Measurements from ENCODE around the gene DISC1.
"Not testable (repeated sequence)": the region's sequence is repeated elsewhere in the genome, so short reads cannot be mapped to it uniquely, and the experiment has no call there.

DISC1 gene

GRCh38 chr1:231728987-231729386, 102.4 kb downstream of the DISC1 start:
- not testable (repeated sequence) for DNase-seq (ENCODE audit: low read depth in 2 of 2)

- no peak for DNase-seq (ENCODE audit: low read depth in 2 of 2)
These were observed 103.0 kb downstream of the DISC1 start for GRCh38 chr1:231729544-231729943.

GRCh38 chr1:231731268-231731667, 104.7 kb downstream of the DISC1 start:
- no peak for DNase-seq (ENCODE audit: low read depth in 2 of 2)

GRCh38 chr1:231733063-231733462, 106.5 kb downstream of the DISC1 start:
- DNase-seq (ENCODE audit: low read depth in 2 of 2) = no peak

GRCh38 chr1:231733672-231734071, 107.1 kb downstream of the DISC1 start:
- DNase-seq (ENCODE audit: low read depth in 2 of 2) = no peak

GRCh38 chr1:231734417-231734816, 107.8 kb downstream of the DISC1 start:
- DNase-seq (ENCODE audit: low read depth in 2 of 2) = no peak

- DNase-seq (ENCODE audit: low read depth in 2 of 2) = no peak
These were observed 108.8 kb downstream of the DISC1 start for GRCh38 chr1:231735411-231735810.

GRCh38 chr1:231735941-231736340, 109.4 kb downstream of the DISC1 start:
- DNase-seq (ENCODE audit: low read depth in 2 of 2) = no peak

GRCh38 chr1:231736464-231736863, 109.9 kb downstream of the DISC1 start:
- no peak for DNase-seq (ENCODE audit: low read depth in 2 of 2)

- no peak for DNase-seq (ENCODE audit: low read depth in 2 of 2)
These were observed 112.0 kb downstream of the DISC1 start for GRCh38 chr1:231738554-231738953.

- no peak for DNase-seq (ENCODE audit: low read depth in 2 of 2)
These were observed 117.4 kb downstream of the DISC1 start for GRCh38 chr1:231743966-231744365.

- no peak for DNase-seq (ENCODE audit: low read depth in 2 of 2)
These were observed 122.3 kb downstream of the DISC1 start for GRCh38 chr1:231748760-231749415.

GRCh38 chr1:231750296-231750695, 123.7 kb downstream of the DISC1 start:
- no peak for DNase-seq (ENCODE audit: low read depth in 2 of 2)

- no peak for DNase-seq (ENCODE audit: low read depth in 2 of 2)
These were observed 124.3 kb downstream of the DISC1 start for GRCh38 chr1:231750818-231751362.

GRCh38 chr1:231751415-231751814, 124.8 kb downstream of the DISC1 start:
- DNase-seq (ENCODE audit: low read depth in 2 of 2) = no peak

- DNase-seq (ENCODE audit: low read depth in 2 of 2) = no peak
These were observed 126.7 kb downstream of the DISC1 start for GRCh38 chr1:231753313-231753712.

GRCh38 chr1:231757101-231757404, 130.5 kb downstream of the DISC1 start:
- no peak for DNase-seq (ENCODE audit: low read depth in 2 of 2)

GRCh38 chr1:231757759-231758158, 131.2 kb downstream of the DISC1 start:
- no peak for DNase-seq (ENCODE audit: low read depth in 2 of 2)

GRCh38 chr1:231761252-231761651, 134.7 kb downstream of the DISC1 start:
- DNase-seq (ENCODE audit: low read depth in 2 of 2) = no peak

- no peak for DNase-seq (ENCODE audit: low read depth in 2 of 2)
These were observed 135.4 kb downstream of the DISC1 start for GRCh38 chr1:231761747-231762541.

- DNase-seq (ENCODE audit: low read depth in 2 of 2) = no peak
These were observed 136.9 kb downstream of the DISC1 start for GRCh38 chr1:231763456-231763855.

- DNase-seq (ENCODE audit: low read depth in 2 of 2) = not testable (repeated sequence)
These were observed 139.2 kb downstream of the DISC1 start for GRCh38 chr1:231765825-231766224.

- DNase-seq (ENCODE audit: low read depth in 2 of 2) = no peak
These were observed 140.9 kb downstream of the DISC1 start for GRCh38 chr1:231767471-231767870.

Data from stimulated activated CD8-positive, alpha-beta memory T cell treated with anti-CD3 and anti-CD28 coated beads, Interleukin-15, amount 100 ng/mL, for 48 hours (primary cell).